Left lung (tissue), 10 donors: ENCODE measurements around the gene RENBP. TPM values are rescaled to one million over a fixed set of nuclear protein-coding genes. Genes with fewer than 3 reads are reported as not detected.
A peak's percentile ranks its signal among the peaks of the same experiment; 100 is the strongest.

ENCODE experiments used
- ATAC-seq: fragments of 200-7000 bp; cut with Tn5 transposase; one replicate; pipeline ENCODE4 v1.9.1; 2020; ENCODE audit warnings: moderate library complexity
- DNase-seq, 4 donors: peaks; one replicate each; pipeline ENCODE4 v3.0.0-alpha.2; 2013 to 2020
- H3K27ac ChIP-seq, 2 donors: fragments of 200-600 bp; sonication (generic) in 1 of 2; one replicate each; pipeline versions ENCODE4 v1.5.0 to v1.8.0; 2020 to 2021
- H3K27me3 ChIP-seq, 2 donors: fragments of 200-600 bp; sonication (generic) in 1 of 2; one replicate each; pipeline versions ENCODE4 v1.5.0 to v1.8.0; 2020 to 2021
- H3K36me3 ChIP-seq, 2 donors: fragments of 200-600 bp; sonication (generic) in 1 of 2; one replicate each; pipeline versions ENCODE4 v1.5.0 to v1.8.0; 2020 to 2021
- H3K4me1 ChIP-seq, 2 donors: fragments of 200-600 bp; one replicate each; pipeline ENCODE4 v1.8.0; 2021
- H3K4me3 ChIP-seq, 2 donors: fragments of 200-600 bp; sonication (generic) in 1 of 2; one replicate each; pipeline versions ENCODE4 v1.5.0 to v1.8.0; 2020 to 2021; ENCODE audit warnings: mild to moderate bottlenecking in 1 of 2
- H3K9me3 ChIP-seq, 2 donors: fragments of 200-600 bp; sonication (generic) in 1 of 2; one replicate each; pipeline versions ENCODE4 v1.5.0 to v1.8.0; 2020 to 2021
- intact Hi-C, 2 donors: fragments of 100-400 bp; cut with DNase I; formaldehyde crosslinking; loops; one replicate each; pipeline versions ENCODE4 v1.11.2 to v1.14.2; 2022
- polyA plus RNA-seq, 6 donors: library from polyadenylated mRNA; unstranded; fragments of 120-200 nt; gene quantifications; one replicate each; pipeline ENCODE4 v1.2.1, GENCODE V29; 2013; ENCODE audit not compliant: insufficient read length in 6 of 6
- total RNA-seq, 2 donors: library from RNA; stranded (reverse); fragmentation: NEBNext Ultra II Directional; extraction: Animal tissue kit (Norgen Biotek cat#: 25700); gene quantifications; one replicate each; pipeline ENCODE4 v1.2.1, GENCODE V29; 2021
- TF ChIP-seq, protein P1 (sequence below), 2 donors: fragments of 200-600 bp; sonication (generic) in 1 of 2; IDR thresholded peaks; one replicate each; pipeline versions ENCODE4 v1.5.0 to v1.8.0; 2021; ENCODE audit warnings: antibody characterized with exemption in 2 of 2
- donor health status: DM: no; HTN: yes; CAD: no.
- donor health status: DM: no; HTN: no; CAD: no.

Gene RENBP
- total and polyA plus RNA-seq, 8 donors: 5.2 to 62.1 (median 6.7) TPM

DNA sequence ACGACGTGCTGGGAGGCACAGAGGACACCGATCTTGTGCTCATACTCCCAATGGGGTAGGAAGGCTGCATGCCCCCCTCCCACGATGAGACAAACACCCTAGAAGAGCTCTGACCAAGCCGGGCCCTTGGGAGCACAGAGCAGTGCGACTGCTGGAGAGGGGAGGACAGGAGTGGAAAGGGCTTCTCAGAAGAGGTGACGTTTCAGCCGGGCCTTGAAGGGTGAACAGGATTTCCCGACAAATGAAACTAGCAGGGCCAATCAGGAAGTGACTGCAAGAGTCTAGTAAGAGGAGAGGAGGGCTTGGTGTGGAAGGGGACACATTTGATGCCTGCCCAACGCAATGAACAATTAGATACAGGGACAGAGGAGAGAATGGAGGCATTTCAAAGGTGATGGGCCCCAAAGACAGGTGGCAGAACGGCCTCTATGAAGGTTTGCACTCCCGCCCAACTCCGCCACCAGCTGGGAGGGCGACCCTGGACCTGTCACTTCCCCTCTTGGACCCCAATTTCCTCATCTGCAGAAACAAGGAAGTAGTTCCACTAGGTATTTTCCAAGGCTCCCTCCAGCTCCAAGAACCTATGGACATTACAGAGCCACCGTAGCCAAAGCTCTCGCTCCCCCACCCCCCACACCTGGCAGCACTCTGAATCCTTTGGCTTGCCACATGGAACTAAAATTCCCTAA lies 23.2 kb upstream of the RENBP start:
- Histone ChIP-seq H3K9me3 (no peaks in the 10 kb centered on the region), H3K4me1 (peaks cover 8 to 44% of the 10 kb centered on the region in 2 donors), H3K27me3 (no peaks in the 10 kb centered on the region), H3K4me3 (peak overlapping the region in 1 of 2 donors; percentile 72), H3K36me3 (peaks cover 0 to 16% of the 10 kb centered on the region in 2 donors), H3K27ac (peak overlapping the region in 1 of 2 donors; percentile 84)
- TF ChIP-seq, protein P1, sequence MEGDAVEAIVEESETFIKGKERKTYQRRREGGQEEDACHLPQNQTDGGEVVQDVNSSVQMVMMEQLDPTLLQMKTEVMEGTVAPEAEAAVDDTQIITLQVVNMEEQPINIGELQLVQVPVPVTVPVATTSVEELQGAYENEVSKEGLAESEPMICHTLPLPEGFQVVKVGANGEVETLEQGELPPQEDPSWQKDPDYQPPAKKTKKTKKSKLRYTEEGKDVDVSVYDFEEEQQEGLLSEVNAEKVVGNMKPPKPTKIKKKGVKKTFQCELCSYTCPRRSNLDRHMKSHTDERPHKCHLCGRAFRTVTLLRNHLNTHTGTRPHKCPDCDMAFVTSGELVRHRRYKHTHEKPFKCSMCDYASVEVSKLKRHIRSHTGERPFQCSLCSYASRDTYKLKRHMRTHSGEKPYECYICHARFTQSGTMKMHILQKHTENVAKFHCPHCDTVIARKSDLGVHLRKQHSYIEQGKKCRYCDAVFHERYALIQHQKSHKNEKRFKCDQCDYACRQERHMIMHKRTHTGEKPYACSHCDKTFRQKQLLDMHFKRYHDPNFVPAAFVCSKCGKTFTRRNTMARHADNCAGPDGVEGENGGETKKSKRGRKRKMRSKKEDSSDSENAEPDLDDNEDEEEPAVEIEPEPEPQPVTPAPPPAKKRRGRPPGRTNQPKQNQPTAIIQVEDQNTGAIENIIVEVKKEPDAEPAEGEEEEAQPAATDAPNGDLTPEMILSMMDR (IDR thresholded peaks at IDR 0.05): no peak
- no peak for DNase-seq
- intact Hi-C loops: no loop called here
- no peak for ATAC-seq

DNA sequence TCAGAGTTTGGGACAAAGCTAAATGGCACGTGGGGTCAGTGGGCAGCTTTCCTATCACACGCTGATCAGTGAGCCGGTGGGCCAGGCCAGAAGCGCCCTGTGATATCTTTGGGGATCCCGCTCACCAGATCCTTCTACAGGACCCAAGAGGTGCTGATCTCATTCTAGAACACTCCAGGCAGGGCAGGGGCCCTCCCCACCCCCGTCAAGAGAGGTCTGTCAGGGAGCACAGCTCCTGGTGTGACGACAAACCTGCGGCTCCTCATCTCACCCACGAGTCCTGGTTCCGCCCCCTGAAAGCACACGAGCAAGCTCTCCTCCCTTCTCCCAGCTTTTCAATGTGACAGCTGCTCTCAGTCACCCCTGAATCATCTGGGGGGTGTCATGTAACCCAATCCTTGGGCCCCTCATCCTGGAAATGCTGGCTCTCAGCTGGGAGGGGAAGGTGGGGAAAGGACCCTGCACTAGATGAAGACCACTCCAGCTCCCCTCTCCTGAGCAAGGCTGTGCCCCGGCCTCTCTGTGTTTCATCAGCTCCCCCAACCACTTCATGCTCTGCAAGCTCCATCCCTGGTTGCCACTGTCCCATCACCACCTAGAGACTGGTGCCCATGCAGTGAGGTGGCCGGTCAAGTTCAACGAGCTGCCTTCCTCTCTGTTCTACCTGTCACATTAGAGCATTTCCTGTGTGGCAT lies 22.5 kb upstream of the RENBP start:
- TF ChIP-seq, protein P1 (IDR thresholded peaks at IDR 0.05): no peak
- ATAC-seq (no peak), DNase-seq (no peak)
- H3K36me3 ChIP-seq: peaks cover 0 to 23% of the 10 kb centered on the region in 2 donors
- no peaks in the 10 kb centered on the region for H3K27me3 ChIP-seq
- H3K4me3 ChIP-seq: peak overlapping the region in 1 of 2 donors; percentile 72
- intact Hi-C loops: no loop called here
- H3K4me1 ChIP-seq: peaks cover 8 to 44% of the 10 kb centered on the region in 2 donors
- peak overlapping the region in 1 of 2 donors; percentile 84 for H3K27ac ChIP-seq
- no peaks in the 10 kb centered on the region for H3K9me3 ChIP-seq

DNA sequence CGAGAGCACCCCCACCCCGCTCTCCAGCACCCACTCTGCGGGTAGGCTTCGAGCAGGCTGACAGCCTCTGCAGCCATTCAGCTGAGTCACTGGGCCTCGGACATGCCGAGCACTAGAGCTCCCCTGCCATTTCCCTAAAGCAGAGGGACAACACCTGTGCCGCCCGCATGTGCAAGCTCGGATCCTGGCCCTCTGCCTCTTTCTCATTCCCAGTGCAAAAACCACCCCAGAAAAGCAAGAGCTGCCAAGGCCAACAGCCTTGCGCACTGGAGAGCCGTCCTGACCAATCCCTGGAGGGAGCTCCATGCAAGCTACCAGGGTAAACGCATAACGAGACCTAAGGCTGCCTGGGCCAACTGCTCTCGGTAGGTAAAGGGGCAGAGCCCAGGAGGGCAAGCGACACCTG lies 21.8 kb upstream of the RENBP start:
- no peak for DNase-seq
- H3K4me1 ChIP-seq: peaks cover 8 to 44% of the 10 kb centered on the region in 2 donors
- H3K36me3 ChIP-seq: peaks cover 0 to 30% of the 10 kb centered on the region in 2 donors
- no peak overlapping the region for H3K4me3 ChIP-seq
- TF ChIP-seq, protein P1 (IDR thresholded peaks at IDR 0.05): no peak
- peak overlapping the region in 1 of 2 donors; percentile 84 for H3K27ac ChIP-seq
- H3K27me3 ChIP-seq: no peaks in the 10 kb centered on the region
- ATAC-seq: no peak
- no peaks in the 10 kb centered on the region for H3K9me3 ChIP-seq
- intact Hi-C loops: no loop called here

DNA sequence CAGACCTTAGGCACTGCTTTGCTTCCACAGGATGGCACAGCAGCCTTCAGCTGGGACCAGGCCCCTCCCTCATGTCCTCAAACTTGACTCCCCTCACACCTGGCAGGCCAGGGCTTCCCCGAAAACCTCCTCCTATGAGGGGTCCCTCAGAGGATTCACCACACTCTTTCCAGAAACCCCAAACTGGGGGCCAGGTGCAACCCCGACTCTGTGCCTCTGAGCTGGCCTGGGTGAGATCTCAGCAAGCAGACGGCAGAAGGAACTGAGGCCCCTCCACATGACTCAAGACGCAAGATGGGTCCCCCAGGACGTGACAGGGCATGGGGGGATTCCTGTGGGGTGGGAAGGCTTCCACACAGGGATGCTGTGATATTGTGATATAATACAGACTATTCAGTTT lies 21.0 kb upstream of the RENBP start:
- no peaks in the 10 kb centered on the region for H3K9me3 ChIP-seq
- ATAC-seq (no peak), DNase-seq (no peak)
- peaks cover 0 to 39% of the 10 kb centered on the region in 2 donors for H3K36me3 ChIP-seq
- H3K4me1 ChIP-seq: peaks cover 8 to 44% of the 10 kb centered on the region in 2 donors
- no peak overlapping the region for H3K4me3 ChIP-seq
- no peaks in the 10 kb centered on the region for H3K27me3 ChIP-seq
- intact Hi-C loops: no loop called here
- H3K27ac ChIP-seq: no peak overlapping the region
- TF ChIP-seq, protein P1 (IDR thresholded peaks at IDR 0.05): no peak

DNA sequence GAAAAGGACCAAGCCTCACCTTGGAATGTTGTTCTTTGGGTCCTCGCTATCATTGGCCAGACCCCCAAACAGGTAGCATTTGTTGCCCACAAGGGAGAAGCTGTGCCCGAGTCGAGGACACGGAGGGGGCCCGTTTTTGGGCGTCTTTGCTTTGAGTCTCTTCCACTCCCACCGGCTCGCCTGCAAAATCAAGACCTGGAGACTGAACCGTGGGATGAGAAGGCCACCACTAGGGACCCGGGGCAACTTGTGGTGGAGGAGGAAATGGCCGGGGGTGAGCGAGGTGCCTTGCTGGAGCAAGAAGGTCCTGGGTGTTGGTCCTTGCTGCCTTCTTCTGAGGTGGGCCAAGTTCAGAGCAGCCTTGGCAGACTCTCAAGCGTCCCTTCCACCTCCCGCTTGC lies 19.7 kb upstream of the RENBP start:
- intact Hi-C loops: no loop called here
- Histone ChIP-seq H3K9me3 (no peaks in the 10 kb centered on the region), H3K4me1 (peaks cover 8 to 39% of the 10 kb centered on the region in 2 donors), H3K27ac (no peak overlapping the region), H3K4me3 (no peak overlapping the region), H3K27me3 (no peaks in the 10 kb centered on the region), H3K36me3 (peaks cover 0 to 52% of the 10 kb centered on the region in 2 donors)
- TF ChIP-seq, protein P1 (IDR thresholded peaks at IDR 0.05): no peak
- ATAC-seq (no peak), DNase-seq (no peak)
